ENCODE results near the gene DSCAM.

Gene DSCAM

GRCh38 chr21:40018871-40019475 lies 828.0 kb downstream of the DSCAM start:
- DNase-seq = no peak

GRCh38 chr21:40016667-40017066 lies 830.3 kb downstream of the DSCAM start:
- DNase-seq = no peak

- no peak for DNase-seq
These were observed 830.7 kb downstream of the DSCAM start for GRCh38 chr21:40016234-40016633.

GRCh38 chr21:40015818-40016217 lies 831.1 kb downstream of the DSCAM start:
- DNase-seq = no peak

GRCh38 chr21:40014394-40014793 lies 832.6 kb downstream of the DSCAM start:
- no peak for DNase-seq

GRCh38 chr21:40013001-40013735 lies 833.8 kb downstream of the DSCAM start:
- no peak for DNase-seq

- no peak for DNase-seq
These were observed 835.6 kb downstream of the DSCAM start for GRCh38 chr21:40011371-40011770.

GRCh38 chr21:40002978-40003377 lies 844.0 kb downstream of the DSCAM start:
- no peak for DNase-seq

GRCh38 chr21:39984286-39984991 lies 862.5 kb downstream of the DSCAM start:
- DNase-seq = no peak

- DNase-seq = no peak
These were observed 866.6 kb downstream of the DSCAM start for GRCh38 chr21:39980241-39980820.

- DNase-seq = no peak
These were observed 867.6 kb downstream of the DSCAM start for GRCh38 chr21:39979321-39979720.

- DNase-seq = no peak
These were observed 870.2 kb downstream of the DSCAM start for GRCh38 chr21:39976800-39977199.

GRCh38 chr21:39972976-39973770 lies 873.8 kb downstream of the DSCAM start:
- DNase-seq = no peak

GRCh38 chr21:39972471-39972870 lies 874.5 kb downstream of the DSCAM start:
- no peak for DNase-seq

GRCh38 chr21:39971956-39972355 lies 875.0 kb downstream of the DSCAM start:
- no peak for DNase-seq

- no peak for DNase-seq
These were observed 877.1 kb downstream of the DSCAM start for GRCh38 chr21:39969691-39970364.

GRCh38 chr21:39968010-39968409 lies 878.9 kb downstream of the DSCAM start:
- no peak for DNase-seq

GRCh38 chr21:39966786-39967185 lies 880.2 kb downstream of the DSCAM start:
- no peak for DNase-seq

- DNase-seq = no peak
These were observed 881.9 kb downstream of the DSCAM start for GRCh38 chr21:39965026-39965425.

- no peak for DNase-seq
These were observed 885.7 kb downstream of the DSCAM start for GRCh38 chr21:39961251-39961650.

Data from NCI-H526 (cell line).